Adrenal gland (tissue), 12 donors: Measurements from ENCODE around the gene COL5A1. TPM values are rescaled to one million over a fixed set of nuclear protein-coding genes. Genes with fewer than 3 reads are reported as not detected.

Experiments
- DNase-seq, 7 donors: peaks; one replicate each; pipeline ENCODE4 v3.0.0-alpha.2; 2019 to 2020
- H3K27ac ChIP-seq, 5 donors: fragments of 200-600 bp; sonication (generic) in 4 of 5; 1 replicate in 3 of 5; 2 replicates in 2 of 5; pipeline versions ENCODE4 v1.5.1 to v1.8.0; 2016 to 2020; ENCODE audit warnings: mild to moderate bottlenecking in 1 of 5
- H3K27me3 ChIP-seq: fragments of 200-600 bp; 2 replicates; pipeline ENCODE4 v1.8.0; 2021
- H3K36me3 ChIP-seq, 2 donors: fragments of 200-600 bp; replicated peaks in 1 of 2; 1 replicate in 1 of 2; 2 replicates in 1 of 2; pipeline versions ENCODE4 v1.5.1 to v1.8.0; 2018 to 2022
- H3K4me1 ChIP-seq, 2 donors: fragments of 200-600 bp; replicated peaks in 1 of 2; 1 replicate in 1 of 2; 2 replicates in 1 of 2; pipeline versions ENCODE4 v1.5.1 to v1.8.0; 2018 to 2021
- H3K4me3 ChIP-seq, 4 donors: fragments of 200-600 bp; sonication (generic) in 3 of 4; one replicate each; pipeline ENCODE4 v1.5.1; 2016 to 2018
- H3K9me3 ChIP-seq, 3 donors: fragments of 200-600 bp; sonication (generic) in 1 of 3; replicated peaks in 1 of 3; 1 replicate in 2 of 3; 2 replicates in 1 of 3; pipeline versions ENCODE4 v1.5.1 to v1.8.0; 2016 to 2021
- POLR2A ChIP-seq, 2 donors: fragments of 450-650 bp; IDR thresholded peaks; one replicate each; pipeline ENCODE4 v1.6.1; 2017; ENCODE audit warnings: antibody characterized with exemption in 2 of 2, mild to moderate bottlenecking in 2 of 2, moderate library complexity in 1 of 2
- WGBS, 4 donors: extraction: QIAGEN DNeasy Blood & Tissue Kit in 2 of 4; methylation state at CpG; one replicate each; pipeline versions ENCODE4 v1.1.5 to v1.1.7; 2013 to 2017; 5-methylcytosine and 5-hydroxymethylcytosine counted together
- intact Hi-C, 2 donors: fragments of 100-400 bp; cut with DNase I; formaldehyde crosslinking; loops; one replicate each; pipeline versions ENCODE4 v1.14.1 to v1.15.0; 2022 to 2023
- polyA plus RNA-seq, 3 donors: library from polyadenylated mRNA; stranded (reverse); fragments of 200-250 nt in 2 of 3; fragments of 350-450 nt in 1 of 3; fragmentation: Illumina TruSeq in 1 of 3; extraction: RNeasy Lipid Tissue Mini Kit (QIAGEN cat#74804) in 1 of 3; gene quantifications; one replicate each; pipeline ENCODE4 v1.2.3, GENCODE V29; 2013 to 2014
- total RNA-seq, 9 donors: library from RNA; depleted of rRNA in 4 of 9; stranded (reverse); fragments of >200 nt in 4 of 9; fragments of 120-200 nt in 1 of 9; fragmentation: NEBNext Ultra II Directional in 1 of 9; extraction: Animal tissue kit (Norgen Biotek cat#: 25700) in 1 of 9; gene quantifications; one replicate each; pipeline versions ENCODE4 v1.1.0 to v1.2.4, GENCODE V29; 2013 to 2023
- TF ChIP-seq, protein P1 (sequence below), 6 experiments: fragments of 450-650 bp in 4 of 6; fragments of 200-600 bp in 2 of 6; sonication (generic) in 1 of 6; IDR thresholded peaks; 1 replicate in 5 of 6; 2 replicates in 1 of 6; pipeline versions ENCODE4 v1.5.1 to v1.8.0; 2016 to 2021; ENCODE audit warnings: antibody characterized with exemption in 6 of 6, mild to moderate bottlenecking in 2 of 6, moderate library complexity in 1 of 6
- donor health status: healthy with polysubstance abuse.
- donor health status: Bipolar disorder and iron deficiency.
- donor health status: DM: yes; HTN: yes; CAD: no.
- donor health status: DM: no; HTN: no; CAD: no.
- donor health status: DM: no; HTN: no; CAD: no.
- donor health status: DM: yes; HTN: yes; CAD: no.

The COL5A1 gene
- total and polyA plus RNA-seq, 12 donors: 3.5 to 45.5 (median 29.3) TPM

DNA sequence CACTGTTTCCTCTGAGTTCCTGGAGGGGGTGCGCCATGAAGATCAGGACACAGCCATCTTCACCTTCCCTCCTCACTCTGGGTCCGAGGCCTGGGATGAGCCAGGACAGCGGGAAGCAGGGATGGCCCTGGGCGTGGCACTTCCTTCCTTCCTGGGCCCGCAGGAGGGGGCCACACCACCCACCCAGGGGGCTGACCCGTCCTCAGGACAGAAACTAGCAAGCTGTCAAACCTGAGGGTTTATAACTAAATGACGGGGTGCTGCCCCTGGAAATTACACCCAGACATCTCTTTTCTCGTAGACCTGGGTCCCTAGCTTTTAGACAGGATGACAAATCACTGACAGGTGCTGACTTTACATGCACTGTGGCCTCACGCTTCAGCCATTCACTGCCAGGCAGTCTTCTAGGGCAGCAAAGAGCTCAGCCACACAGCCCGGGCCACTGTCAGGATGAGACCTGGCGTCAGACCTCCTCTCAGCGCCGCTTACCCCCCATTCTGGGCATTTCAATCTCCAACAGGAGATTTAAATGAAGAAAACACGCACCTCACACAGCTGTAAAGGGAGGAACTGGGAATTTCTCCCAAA is 247.1 kb downstream of the COL5A1 start:
- Histone ChIP-seq H3K27ac (no peak overlapping the region), H3K27me3 (no peaks in the 10 kb centered on the region), H3K9me3 (no peaks in the 10 kb centered on the region), H3K4me1 (peaks cover under 1 to 7% of the 10 kb centered on the region in 2 donors), H3K4me3 (no peak overlapping the region), H3K36me3 (no peaks in the 10 kb centered on the region)
- WGBS, 4 donors: 82 to 98% (median 87%) methylated on average over 11 to 14 of the region's 14 CpGs
- TF ChIP-seq POLR2A (IDR thresholded peaks at IDR 0.05): no peak
- TF ChIP-seq, protein P1, sequence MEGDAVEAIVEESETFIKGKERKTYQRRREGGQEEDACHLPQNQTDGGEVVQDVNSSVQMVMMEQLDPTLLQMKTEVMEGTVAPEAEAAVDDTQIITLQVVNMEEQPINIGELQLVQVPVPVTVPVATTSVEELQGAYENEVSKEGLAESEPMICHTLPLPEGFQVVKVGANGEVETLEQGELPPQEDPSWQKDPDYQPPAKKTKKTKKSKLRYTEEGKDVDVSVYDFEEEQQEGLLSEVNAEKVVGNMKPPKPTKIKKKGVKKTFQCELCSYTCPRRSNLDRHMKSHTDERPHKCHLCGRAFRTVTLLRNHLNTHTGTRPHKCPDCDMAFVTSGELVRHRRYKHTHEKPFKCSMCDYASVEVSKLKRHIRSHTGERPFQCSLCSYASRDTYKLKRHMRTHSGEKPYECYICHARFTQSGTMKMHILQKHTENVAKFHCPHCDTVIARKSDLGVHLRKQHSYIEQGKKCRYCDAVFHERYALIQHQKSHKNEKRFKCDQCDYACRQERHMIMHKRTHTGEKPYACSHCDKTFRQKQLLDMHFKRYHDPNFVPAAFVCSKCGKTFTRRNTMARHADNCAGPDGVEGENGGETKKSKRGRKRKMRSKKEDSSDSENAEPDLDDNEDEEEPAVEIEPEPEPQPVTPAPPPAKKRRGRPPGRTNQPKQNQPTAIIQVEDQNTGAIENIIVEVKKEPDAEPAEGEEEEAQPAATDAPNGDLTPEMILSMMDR (IDR thresholded peaks at IDR 0.05): no peak
- intact Hi-C loops: no loop called here
- DNase-seq: peak in 3 of 7 donors; percentile 12 to 17 (median 15)

DNA sequence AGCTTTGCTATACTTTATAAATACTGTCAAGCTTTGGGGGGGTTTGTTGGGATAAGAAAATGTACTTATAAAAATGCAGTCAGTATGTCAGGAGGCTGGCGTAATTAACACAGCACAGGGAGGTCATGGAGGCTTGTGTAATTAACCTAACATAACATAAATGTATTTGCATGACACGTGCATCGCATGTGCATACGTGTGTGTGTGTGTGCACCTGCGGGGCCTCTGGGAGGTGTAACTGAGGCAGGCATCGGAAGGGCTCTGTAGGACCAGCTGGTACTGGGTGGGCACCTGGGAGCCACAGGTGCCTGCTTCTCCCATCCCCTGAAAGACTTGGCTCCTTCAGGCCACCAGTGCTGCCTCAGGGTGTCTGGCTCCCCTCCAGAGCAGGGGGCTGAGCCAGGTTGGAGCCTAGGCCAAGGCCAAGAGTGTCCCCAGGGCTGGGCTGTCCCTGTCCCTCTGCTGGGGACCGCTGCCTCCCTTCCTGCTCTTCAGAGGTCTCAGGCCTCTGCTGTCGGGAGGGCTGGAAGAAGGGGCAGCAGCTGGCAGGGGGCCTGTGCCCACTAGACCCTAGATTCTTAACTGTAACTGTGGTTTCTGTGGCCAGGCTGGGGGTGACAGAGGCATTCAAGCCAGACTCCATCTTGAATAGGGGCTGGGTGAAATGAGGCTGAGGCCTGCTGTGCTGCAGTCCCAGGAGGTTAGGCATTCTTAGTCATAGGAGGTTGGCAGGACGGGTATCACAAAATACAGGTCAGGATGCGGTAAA is 248.0 kb downstream of the COL5A1 start:
- no peaks in the 10 kb centered on the region for H3K36me3 ChIP-seq
- WGBS, 4 donors: 84 to 92% (median 90%) methylated on average over 8 to 10 of the region's 10 CpGs
- no peak overlapping the region for H3K27ac ChIP-seq
- H3K4me3 ChIP-seq: no peak overlapping the region
- no peaks in the 10 kb centered on the region for H3K9me3 ChIP-seq
- TF ChIP-seq, protein P1 (IDR thresholded peaks at IDR 0.05): no peak
- TF ChIP-seq POLR2A (IDR thresholded peaks at IDR 0.05): no peak
- no peaks in the 10 kb centered on the region for H3K27me3 ChIP-seq
- peak in 4 of 7 donors; percentile 8 to 29 (median 14) for DNase-seq
- intact Hi-C loops: no loop called here
- peaks cover 5 to 7% of the 10 kb centered on the region in 2 donors for H3K4me1 ChIP-seq

DNA sequence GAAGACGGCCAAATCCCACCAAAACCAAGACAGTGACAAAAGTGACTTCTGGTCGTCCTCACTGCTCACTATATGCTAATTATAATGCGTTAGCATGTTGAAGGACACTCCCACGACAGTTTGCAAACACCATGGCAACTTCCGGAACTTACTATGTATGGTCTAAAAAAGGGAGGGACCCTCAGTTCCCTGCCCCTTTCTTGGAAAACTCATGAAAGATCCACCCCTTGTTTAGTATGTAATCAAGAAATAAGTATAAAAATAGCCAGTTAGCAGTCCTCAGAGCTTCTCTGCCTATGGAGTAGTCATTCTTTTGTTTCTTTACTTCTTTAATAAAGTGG is 248.5 kb downstream of the COL5A1 start:
- H3K9me3 ChIP-seq: no peaks in the 10 kb centered on the region
- H3K4me3 ChIP-seq: no peak overlapping the region
- peaks cover 6 to 10% of the 10 kb centered on the region in 2 donors for H3K4me1 ChIP-seq
- 87 to 93% (median 88%) methylated on average over 5 of the region's 5 CpGs for WGBS, 4 donors
- intact Hi-C loops: no loop called here
- no peaks in the 10 kb centered on the region for H3K36me3 ChIP-seq
- peak in 2 of 7 donors; percentile 3 to 18 for DNase-seq
- no peaks in the 10 kb centered on the region for H3K27me3 ChIP-seq
- no peak overlapping the region for H3K27ac ChIP-seq
- TF ChIP-seq, protein P1 (IDR thresholded peaks at IDR 0.05): no peak
- TF ChIP-seq POLR2A (IDR thresholded peaks at IDR 0.05): no peak

DNA sequence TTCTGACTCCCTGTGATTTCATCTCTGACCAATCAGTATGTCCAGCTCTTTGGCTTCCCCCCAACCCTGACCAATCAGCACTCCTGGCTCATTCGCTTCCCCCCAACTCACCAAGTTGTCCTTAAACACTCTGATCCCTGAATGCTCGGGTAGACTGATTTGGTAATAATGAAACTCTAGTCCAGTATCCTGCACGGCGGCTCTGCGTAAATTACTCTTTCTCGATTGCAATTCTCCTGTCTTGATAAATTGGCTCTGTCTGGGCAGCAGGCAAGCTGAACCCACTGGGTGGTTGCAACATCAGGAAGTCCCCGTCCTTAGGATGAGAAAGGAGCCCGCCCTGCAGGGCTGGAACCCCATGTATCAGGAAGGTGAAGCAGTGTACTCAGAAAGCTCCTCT is 249.4 kb downstream of the COL5A1 start:
- 73 to 82% (median 78%) methylated on average over 8 of the region's 8 CpGs for WGBS, 4 donors
- no peaks in the 10 kb centered on the region for H3K36me3 ChIP-seq
- intact Hi-C loops: no loop called here
- TF ChIP-seq, protein P1 (IDR thresholded peaks at IDR 0.05): no peak
- TF ChIP-seq POLR2A (IDR thresholded peaks at IDR 0.05): no peak
- DNase-seq: peak in 5 of 7 donors; percentile 12 to 57 (median 25)
- peaks cover 15 to 19% of the 10 kb centered on the region in 2 donors for H3K4me1 ChIP-seq
- H3K27ac ChIP-seq: peak overlapping the region in 1 of 5 donors; percentile 24
- no peaks in the 10 kb centered on the region for H3K9me3 ChIP-seq
- H3K27me3 ChIP-seq: no peaks in the 10 kb centered on the region
- H3K4me3 ChIP-seq: no peak overlapping the region
